ENCODE measurements around the gene CATSPERZ. TPM values are rescaled to one million over a fixed set of nuclear protein-coding genes. Genes with fewer than 3 reads are reported as not detected.

CATSPERZ gene
- total and polyA plus RNA-seq, 2 of the 13 experiments (the other 11 are each of a cell fraction or from before 2014, with no cell fraction given): 0.22 to 0.48 TPM

DNA sequence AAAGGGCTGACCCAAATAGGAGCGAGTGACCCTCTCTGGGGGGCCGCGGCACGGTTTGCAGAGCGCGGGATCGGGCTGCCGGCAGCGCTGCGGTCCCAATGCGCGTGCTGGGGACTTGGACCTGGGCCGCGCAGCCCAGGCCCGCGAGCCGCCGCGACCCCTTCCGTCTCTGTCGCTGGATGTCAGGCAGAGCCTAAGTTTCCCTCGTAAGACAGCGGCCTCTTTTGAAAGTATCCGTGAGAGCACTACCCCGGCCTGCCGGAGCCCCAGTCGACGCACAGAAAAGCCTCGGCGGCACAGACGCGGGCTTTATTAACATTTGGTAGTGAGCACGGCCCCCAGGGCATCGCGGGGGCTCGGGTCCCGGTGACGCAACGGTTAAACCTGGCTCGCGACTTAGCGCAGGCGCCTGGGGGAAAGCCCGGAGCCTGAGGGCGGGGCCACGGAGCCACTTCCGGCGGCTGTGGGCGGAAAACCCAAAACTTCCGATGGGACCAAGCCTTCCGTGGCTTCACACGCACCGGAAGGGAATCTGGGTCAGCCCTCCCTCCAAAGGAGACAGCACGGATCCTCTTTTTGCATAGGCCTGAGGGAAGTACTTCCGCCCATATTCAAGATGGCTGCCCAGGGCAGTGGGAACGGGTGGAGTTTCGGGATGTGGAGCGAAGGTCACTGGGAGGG, 30.5 kb upstream of the CATSPERZ start (continued):
- TF ChIP-seq MXI1 (IDR thresholded peaks at IDR 0.05; ENCODE audit: borderline replicate concordance, low read depth, low read length) (peak; percentile 39; the same call in 1 of the 3 replicates), ZNF484 (CRISPR knock-in tag; IDR thresholded peaks at IDR 0.05; ENCODE audit: borderline replicate concordance, low read depth) (no peak), ZNF282 (IDR thresholded peaks at IDR 0.05; ENCODE audit: partially characterized antibody) (no peak), ZZZ3 (CRISPR knock-in tag; IDR thresholded peaks at IDR 0.05; ENCODE audit: borderline replicate concordance) (peak; percentile 32; the same call in 1 of the 2 replicates), ZNF598 (CRISPR knock-in tag; IDR thresholded peaks at IDR 0.05; ENCODE audit: borderline replicate concordance) (no peak), SMC3 (IDR thresholded peaks at IDR 0.05; ENCODE audit: low read length) (no peak), ZFP36L1 (CRISPR knock-in tag; IDR thresholded peaks at IDR 0.05) (no peak), CENPX (CRISPR knock-in tag; IDR thresholded peaks at IDR 0.05) (no peak), ZNF253 (CRISPR knock-in tag; IDR thresholded peaks at IDR 0.05; ENCODE audit: borderline replicate concordance) (no peak), NCOA5 (CRISPR knock-in tag; IDR thresholded peaks at IDR 0.05) (no peak), RAD51 (IDR thresholded peaks at IDR 0.05; ENCODE audit: borderline replicate concordance) (no peak), ZNF792 (CRISPR knock-in tag; IDR thresholded peaks at IDR 0.05) (0 out of 2 replicates have a peak, but pooled peaks have one; percentile 22), DR1 (CRISPR knock-in tag; IDR thresholded peaks at IDR 0.05) (no peak), TGIF2 (CRISPR knock-in tag; IDR thresholded peaks at IDR 0.05) (no peak; the same call in 1 of the 2 replicates), MEF2D (CRISPR knock-in tag; IDR thresholded peaks at IDR 0.05) (peak; percentile 79), ZNF761 (CRISPR knock-in tag; conservative IDR thresholded peaks at IDR 0.05) (no peak; the same call in 1 of the 2 replicates), MAZ (IDR thresholded peaks at IDR 0.05; ENCODE audit: borderline replicate concordance, low read depth, low read length) (peak; percentile 96), MAZ (CRISPR knock-in tag; IDR thresholded peaks at IDR 0.05; ENCODE audit: low read depth) (peak; percentile 89), EHMT2 (IDR thresholded peaks at IDR 0.05; ENCODE audit: borderline replicate concordance, low read depth, low read length) (no peak), ARNT (IDR thresholded peaks at IDR 0.05) (no peak), ATAD3A (CRISPR knock-in tag; IDR thresholded peaks at IDR 0.05) (no peak), THYN1 (CRISPR knock-in tag; IDR thresholded peaks at IDR 0.05; ENCODE audit: borderline replicate concordance, low read depth) (no peak)
- TF ChIP-seq, protein P1, sequence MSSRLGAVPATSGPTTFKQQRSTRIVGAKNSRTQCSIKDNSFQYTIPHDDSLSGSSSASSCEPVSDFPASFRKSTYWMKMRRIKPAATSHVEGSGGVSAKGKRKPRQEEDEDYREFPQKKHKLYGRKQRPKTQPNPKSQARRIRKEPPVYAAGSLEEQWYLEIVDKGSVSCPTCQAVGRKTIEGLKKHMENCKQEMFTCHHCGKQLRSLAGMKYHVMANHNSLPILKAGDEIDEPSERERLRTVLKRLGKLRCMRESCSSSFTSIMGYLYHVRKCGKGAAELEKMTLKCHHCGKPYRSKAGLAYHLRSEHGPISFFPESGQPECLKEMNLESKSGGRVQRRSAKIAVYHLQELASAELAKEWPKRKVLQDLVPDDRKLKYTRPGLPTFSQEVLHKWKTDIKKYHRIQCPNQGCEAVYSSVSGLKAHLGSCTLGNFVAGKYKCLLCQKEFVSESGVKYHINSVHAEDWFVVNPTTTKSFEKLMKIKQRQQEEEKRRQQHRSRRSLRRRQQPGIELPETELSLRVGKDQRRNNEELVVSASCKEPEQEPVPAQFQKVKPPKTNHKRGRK (CRISPR knock-in tag; IDR thresholded peaks at IDR 0.05): no peak
- TF ChIP-seq, protein P2, sequence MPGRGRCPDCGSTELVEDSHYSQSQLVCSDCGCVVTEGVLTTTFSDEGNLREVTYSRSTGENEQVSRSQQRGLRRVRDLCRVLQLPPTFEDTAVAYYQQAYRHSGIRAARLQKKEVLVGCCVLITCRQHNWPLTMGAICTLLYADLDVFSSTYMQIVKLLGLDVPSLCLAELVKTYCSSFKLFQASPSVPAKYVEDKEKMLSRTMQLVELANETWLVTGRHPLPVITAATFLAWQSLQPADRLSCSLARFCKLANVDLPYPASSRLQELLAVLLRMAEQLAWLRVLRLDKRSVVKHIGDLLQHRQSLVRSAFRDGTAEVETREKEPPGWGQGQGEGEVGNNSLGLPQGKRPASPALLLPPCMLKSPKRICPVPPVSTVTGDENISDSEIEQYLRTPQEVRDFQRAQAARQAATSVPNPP (CRISPR knock-in tag; IDR thresholded peaks at IDR 0.05): no peak
- TF ChIP-seq, protein P3, sequence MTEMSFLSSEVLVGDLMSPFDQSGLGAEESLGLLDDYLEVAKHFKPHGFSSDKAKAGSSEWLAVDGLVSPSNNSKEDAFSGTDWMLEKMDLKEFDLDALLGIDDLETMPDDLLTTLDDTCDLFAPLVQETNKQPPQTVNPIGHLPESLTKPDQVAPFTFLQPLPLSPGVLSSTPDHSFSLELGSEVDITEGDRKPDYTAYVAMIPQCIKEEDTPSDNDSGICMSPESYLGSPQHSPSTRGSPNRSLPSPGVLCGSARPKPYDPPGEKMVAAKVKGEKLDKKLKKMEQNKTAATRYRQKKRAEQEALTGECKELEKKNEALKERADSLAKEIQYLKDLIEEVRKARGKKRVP (CRISPR knock-in tag; IDR thresholded peaks at IDR 0.05): no peak; a peak in 1 of 4 replicates
- TF ChIP-seq, protein P4, sequence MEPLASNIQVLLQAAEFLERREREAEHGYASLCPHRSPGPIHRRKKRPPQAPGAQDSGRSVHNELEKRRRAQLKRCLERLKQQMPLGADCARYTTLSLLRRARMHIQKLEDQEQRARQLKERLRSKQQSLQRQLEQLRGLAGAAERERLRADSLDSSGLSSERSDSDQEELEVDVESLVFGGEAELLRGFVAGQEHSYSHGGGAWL (CRISPR knock-in tag; IDR thresholded peaks at IDR 0.05): peak; percentile 70; the same call in 1 of the 2 replicates
- TF ChIP-seq, protein P5, sequence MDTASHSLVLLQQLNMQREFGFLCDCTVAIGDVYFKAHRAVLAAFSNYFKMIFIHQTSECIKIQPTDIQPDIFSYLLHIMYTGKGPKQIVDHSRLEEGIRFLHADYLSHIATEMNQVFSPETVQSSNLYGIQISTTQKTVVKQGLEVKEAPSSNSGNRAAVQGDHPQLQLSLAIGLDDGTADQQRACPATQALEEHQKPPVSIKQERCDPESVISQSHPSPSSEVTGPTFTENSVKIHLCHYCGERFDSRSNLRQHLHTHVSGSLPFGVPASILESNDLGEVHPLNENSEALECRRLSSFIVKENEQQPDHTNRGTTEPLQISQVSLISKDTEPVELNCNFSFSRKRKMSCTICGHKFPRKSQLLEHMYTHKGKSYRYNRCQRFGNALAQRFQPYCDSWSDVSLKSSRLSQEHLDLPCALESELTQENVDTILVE (CRISPR knock-in tag; IDR thresholded peaks at IDR 0.05): peak; percentile 95

Data from HepG2 (cell line).